ENCODE measurements around the gene SPINK8.

DNA sequence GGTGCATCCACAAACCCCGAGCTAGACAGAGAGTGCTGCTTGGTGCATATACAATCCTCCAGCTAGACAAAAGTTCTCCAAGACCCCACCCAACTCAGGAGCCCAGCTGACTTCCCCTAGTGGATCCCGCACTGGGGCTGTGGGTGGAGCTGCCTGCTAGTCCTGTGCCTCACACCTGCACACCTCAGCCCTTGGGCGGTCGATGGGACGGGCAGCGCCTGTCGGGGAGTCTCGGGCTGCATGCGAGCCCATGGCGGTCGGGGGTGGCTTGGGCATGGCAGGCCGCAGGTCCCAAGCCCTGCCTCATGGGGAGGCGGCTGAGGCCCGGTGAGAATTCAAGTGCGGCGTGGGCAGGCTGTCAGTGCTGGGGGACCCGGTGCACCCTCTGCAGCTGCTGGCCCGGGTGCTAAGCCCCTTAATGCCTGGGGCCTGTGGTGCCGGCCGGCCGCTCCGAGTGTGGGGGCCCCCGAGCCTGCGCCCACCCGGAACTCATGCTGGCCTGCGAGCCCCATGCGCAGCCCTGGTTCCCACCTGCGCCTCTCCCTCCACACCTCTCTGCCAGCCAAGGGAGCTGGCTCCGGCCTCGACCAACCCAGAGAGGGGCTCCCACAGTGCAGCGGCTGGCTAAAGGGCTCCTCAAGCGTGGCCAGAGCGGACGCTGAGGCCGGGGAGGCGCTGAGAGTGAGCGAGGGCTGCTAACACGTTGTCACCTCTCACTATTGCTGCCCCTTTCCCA lies 61.5 kb downstream of the SPINK8 start:
- TF ChIP-seq, protein P1, sequence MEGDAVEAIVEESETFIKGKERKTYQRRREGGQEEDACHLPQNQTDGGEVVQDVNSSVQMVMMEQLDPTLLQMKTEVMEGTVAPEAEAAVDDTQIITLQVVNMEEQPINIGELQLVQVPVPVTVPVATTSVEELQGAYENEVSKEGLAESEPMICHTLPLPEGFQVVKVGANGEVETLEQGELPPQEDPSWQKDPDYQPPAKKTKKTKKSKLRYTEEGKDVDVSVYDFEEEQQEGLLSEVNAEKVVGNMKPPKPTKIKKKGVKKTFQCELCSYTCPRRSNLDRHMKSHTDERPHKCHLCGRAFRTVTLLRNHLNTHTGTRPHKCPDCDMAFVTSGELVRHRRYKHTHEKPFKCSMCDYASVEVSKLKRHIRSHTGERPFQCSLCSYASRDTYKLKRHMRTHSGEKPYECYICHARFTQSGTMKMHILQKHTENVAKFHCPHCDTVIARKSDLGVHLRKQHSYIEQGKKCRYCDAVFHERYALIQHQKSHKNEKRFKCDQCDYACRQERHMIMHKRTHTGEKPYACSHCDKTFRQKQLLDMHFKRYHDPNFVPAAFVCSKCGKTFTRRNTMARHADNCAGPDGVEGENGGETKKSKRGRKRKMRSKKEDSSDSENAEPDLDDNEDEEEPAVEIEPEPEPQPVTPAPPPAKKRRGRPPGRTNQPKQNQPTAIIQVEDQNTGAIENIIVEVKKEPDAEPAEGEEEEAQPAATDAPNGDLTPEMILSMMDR (conservative IDR thresholded peaks at IDR 0.05; ENCODE audit: low read length), result no peak
- no peak for TF ChIP-seq EZH2phosphoT487 (IDR thresholded peaks at IDR 0.05; ENCODE audit: borderline replicate concordance)
